Keratinocyte (primary cell): ENCODE data around the gene MYPOP. TPM values are rescaled to one million over a fixed set of nuclear protein-coding genes. Genes with fewer than 3 reads are reported as not detected.

Experiments used
- DNase-seq: peaks from one replicate; pipeline ENCODE4 v3.0.0-alpha.2; 2011; ENCODE audit warnings: low read depth, missing footprints, low spot score
- FAIRE-seq: peaks from 2 replicates; lab custom pipeline; 2011; peaks lifted over from hg19 to GRCh38; lab: Jason Lieb, UNC
- H2AFZ ChIP-seq: 2 replicates; pipeline ENCODE4 v1.6.0; 2012; ENCODE audit warnings: low read length, control low read depth, inconsistent platforms; ENCODE audit not compliant: control insufficient read depth
- H3K27ac ChIP-seq: 2 replicates; pipeline ENCODE4 v1.5.1; 2011; ENCODE audit warnings: low read length; ENCODE audit not compliant: control insufficient read depth, insufficient read depth
- H3K27me3 ChIP-seq: 3 replicates; pipeline ENCODE4 v1.6.0; 2011; ENCODE audit warnings: low read length; ENCODE audit not compliant: control insufficient read depth, insufficient read depth; ENCODE audit errors: extremely low read depth
- H3K36me3 ChIP-seq, 2 experiments: 2 replicates in 1 of 2; 3 replicates in 1 of 2; pipeline ENCODE4 v1.5.1; 2011; ENCODE audit warnings: low read length in 2 of 2, mild to moderate bottlenecking in 1 of 2; ENCODE audit not compliant: control insufficient read depth in 2 of 2, insufficient read depth in 2 of 2; ENCODE audit errors: extremely low read depth in 1 of 2
- H3K4me1 ChIP-seq: 3 replicates; pipeline ENCODE4 v1.5.1; 2011; ENCODE audit warnings: low read length; ENCODE audit not compliant: control insufficient read depth, insufficient read depth; ENCODE audit errors: extremely low read depth
- H3K4me2 ChIP-seq: 3 replicates; pipeline ENCODE4 v1.6.0; 2011; ENCODE audit warnings: low read depth, low read length; ENCODE audit not compliant: control insufficient read depth, insufficient read depth; ENCODE audit errors: extremely low read depth
- H3K4me3 ChIP-seq, 3 experiments: fragments of 200-600 bp in 1 of 3; sonication (generic) in 1 of 3; 2 replicates in 2 of 3; 3 replicates in 1 of 3; pipeline ENCODE4 v1.5.1; 2011 to 2016; ENCODE audit warnings: low read length in 3 of 3, mild to moderate bottlenecking in 3 of 3, control low read depth in 2 of 3, inconsistent platforms in 1 of 3, low read depth in 1 of 3, mixed read lengths in 1 of 3, mixed run types in 1 of 3, moderate library complexity in 1 of 3; ENCODE audit not compliant: control insufficient read depth in 2 of 3, insufficient read depth in 2 of 3; ENCODE audit errors: extremely low read depth in 1 of 3
- H3K79me2 ChIP-seq: 2 replicates; pipeline ENCODE4 v1.6.0; 2012; ENCODE audit warnings: low read length; ENCODE audit not compliant: control insufficient read depth, insufficient read depth
- H3K9ac ChIP-seq: 3 replicates; pipeline ENCODE4 v1.6.0; 2011; ENCODE audit warnings: low read length; ENCODE audit not compliant: control insufficient read depth, insufficient read depth; ENCODE audit errors: extremely low read depth
- H3K9me1 ChIP-seq: 3 replicates; pipeline ENCODE4 v1.6.0; 2011; ENCODE audit warnings: low read length; ENCODE audit not compliant: control insufficient read depth, insufficient read depth; ENCODE audit errors: extremely low read depth
- H3K9me3 ChIP-seq: 2 replicates; pipeline ENCODE4 v1.5.1; 2012; ENCODE audit warnings: low read depth, low read length; ENCODE audit not compliant: control insufficient read depth
- H4K20me1 ChIP-seq: 3 replicates; pipeline ENCODE4 v1.6.0; 2011; ENCODE audit warnings: low read length; ENCODE audit not compliant: control insufficient read depth, insufficient read depth; ENCODE audit errors: extremely low read depth
- CTCF ChIP-seq, 3 experiments: IDR thresholded peaks in 1 of 3; conservative IDR thresholded peaks in 1 of 3; optimal IDR thresholded peaks in 1 of 3; 2 replicates in 2 of 3; 3 replicates in 1 of 3; pipeline versions ENCODE3 to v1.5.1; 2011; ENCODE audit warnings: low read length in 3 of 3, mild to moderate bottlenecking in 3 of 3, moderate library complexity in 2 of 3, control low read depth in 1 of 3, inconsistent platforms in 1 of 3; ENCODE audit not compliant: insufficient read depth in 2 of 3; ENCODE audit errors: extremely low read depth in 1 of 3
- EZH2 ChIP-seq: IDR thresholded peaks from one replicate; pipeline ENCODE4 v1.6.1; 2012; ENCODE audit warnings: inconsistent platforms, mild to moderate bottlenecking, low read length, moderate library complexity
- dilution Hi-C: fragments of 300-500 bp; cut with MboI; formaldehyde crosslinking; loops from one replicate; pipeline ENCODE4 v1.7.0; 2020; ENCODE audit warnings: low sequenced_read_pairs; ENCODE audit not compliant: extremely low pct_ligation_motif_present
- polyA plus RNA-seq, 5 experiments: library from polyadenylated mRNA; depleted of rRNA in 3 of 5; stranded (reverse) in 3 of 5; stranded (forward) in 1 of 5; unstranded in 1 of 5; fragments of >200 nt; gene quantifications; 1 replicate in 1 of 5; 2 replicates in 3 of 5; 3 replicates in 1 of 5; pipeline versions ENCODE4 v1.2.1 to v1.2.3, GENCODE V29; 2011 to 2012; ENCODE audit warnings: missing spikeins in 2 of 5, low read depth in 1 of 5, low replicate concordance in 1 of 5

The MYPOP gene
- polyA plus RNA-seq, 1 donor (not counting 4 experiments of a cell fraction or from before 2014, with no cell fraction given): 1.3 TPM

GRCh38 chr19:45847663-45848062 is 54.8 kb downstream of the MYPOP start:
- DNase-seq: no peak
- dilution Hi-C loops: no loop called here

GRCh38 chr19:45842198-45842597 is 60.2 kb downstream of the MYPOP start:
- Histone ChIP-seq H3K4me2 (no peak overlapping the region), H3K36me3 (peaks cover 35 to 42% of the 10 kb centered on the region in 2 experiments), H3K27me3 (no peaks in the 10 kb centered on the region), H3K9me1 (no peaks in the 10 kb centered on the region), H3K27ac (no peak overlapping the region), H3K9me3 (no peaks in the 10 kb centered on the region), H3K9ac (no peak overlapping the region), H3K4me1 (no peaks in the 10 kb centered on the region), H4K20me1 (no peaks in the 10 kb centered on the region), H2AFZ (no peak overlapping the region), H3K4me3 (no peak overlapping the region), H3K79me2 (no peaks in the 10 kb centered on the region)
- dilution Hi-C loops: no loop called here
- no peak for TF ChIP-seq CTCF (optimal IDR thresholded peaks at IDR 0.05 in 1 of 3, IDR thresholded peaks at IDR 0.05 in 1 of 3, conservative IDR thresholded peaks at IDR 0.05 in 1 of 3; ENCODE audit: extremely low read depth in 1 of 3, insufficient read depth in 2 of 3, low read length in 3 of 3)
- TF ChIP-seq EZH2: no peak
- DNase-seq: no peak
- no peak for FAIRE-seq

More at GRCh38 chr19:45847663-45848062, 54.8 kb downstream of the MYPOP start:
- H3K9ac ChIP-seq: no peak overlapping the region
- no peak for FAIRE-seq
- no peaks in the 10 kb centered on the region for H3K9me1 ChIP-seq
- H3K4me3 ChIP-seq: no peak overlapping the region
- no peaks in the 10 kb centered on the region for H3K4me1 ChIP-seq
- no peak overlapping the region for H3K27ac ChIP-seq
- H3K79me2 ChIP-seq: no peaks in the 10 kb centered on the region
- no peaks in the 10 kb centered on the region for H4K20me1 ChIP-seq
- H3K36me3 ChIP-seq: peaks cover 43 to 60% of the 10 kb centered on the region in 2 experiments
- H3K27me3 ChIP-seq: no peaks in the 10 kb centered on the region
- no peak overlapping the region for H3K4me2 ChIP-seq
- H3K9me3 ChIP-seq: no peaks in the 10 kb centered on the region
- no peak overlapping the region for H2AFZ ChIP-seq
- TF ChIP-seq CTCF (optimal IDR thresholded peaks at IDR 0.05 in 1 of 3, IDR thresholded peaks at IDR 0.05 in 1 of 3, conservative IDR thresholded peaks at IDR 0.05 in 1 of 3; ENCODE audit: extremely low read depth in 1 of 3, insufficient read depth in 2 of 3, low read length in 3 of 3): no peak
- no peak for TF ChIP-seq EZH2

Other genes with a start within 250 kb of the MYPOP start
- gene GIPR, start 234.4 kb downstream of the MYPOP start, polyA plus RNA-seq: 0.97 to 2.2 TPM (median 1.4 TPM) in 3 replicates
- 511 to 1,051 TPM (median 836 TPM) in 3 replicates for gene SNRPD2, start 210.7 kb downstream of the MYPOP start, polyA plus RNA-seq
- gene QPCTL, start 209.9 kb downstream of the MYPOP start, polyA plus RNA-seq: 11.9 to 13.3 TPM (median 13.2 TPM) in 3 replicates
- 2.1 to 2.4 TPM (median 2.4 TPM) in 3 replicates for gene FBXO46, start 171.7 kb downstream of the MYPOP start, polyA plus RNA-seq
- gene MEIOSIN, start 169.2 kb downstream of the MYPOP start, polyA plus RNA-seq: not detected in 3 replicates
- 1.3 to 2.2 TPM (median 2.0 TPM) in 3 replicates for gene SIX5, start 133.4 kb downstream of the MYPOP start, polyA plus RNA-seq
- gene DMPK, start 120.1 kb downstream of the MYPOP start, polyA plus RNA-seq: 7.0 to 12.8 TPM (median 8.1 TPM) in 3 replicates
- 10.1 to 16.5 TPM (median 12.5 TPM) in 3 replicates for gene DMWD, start 109.8 kb downstream of the MYPOP start, polyA plus RNA-seq
- gene RSPH6A, start 87.3 kb downstream of the MYPOP start, polyA plus RNA-seq: not detected in 3 replicates
- 43.8 to 63.2 TPM (median 56.0 TPM) in 3 replicates for gene SYMPK, start 39.5 kb downstream of the MYPOP start, polyA plus RNA-seq
- 0.03 to 0.05 TPM in 2 of 3 replicates, not detected in the other for gene FOXA3, start 38.3 kb downstream of the MYPOP start, polyA plus RNA-seq
- gene IRF2BP1, start 16.5 kb downstream of the MYPOP start, polyA plus RNA-seq: 1.7 to 3.1 TPM (median 3.1 TPM) in 3 replicates
- gene NANOS2, start 12.2 kb upstream of the MYPOP start, polyA plus RNA-seq: not detected in 3 replicates
- gene NOVA2, start 71.3 kb upstream of the MYPOP start, polyA plus RNA-seq: not detected in 3 replicates
- gene CCDC61, start 92.9 kb upstream of the MYPOP start, polyA plus RNA-seq: 5.2 to 6.1 TPM (median 5.8 TPM) in 3 replicates
- not detected in 3 replicates for gene PGLYRP1, start 120.4 kb upstream of the MYPOP start, polyA plus RNA-seq
- 0.01 TPM in 1 of 3 replicates, not detected in the others for gene IGFL4, start 138.4 kb upstream of the MYPOP start, polyA plus RNA-seq
- gene IGFL3, start 222.1 kb upstream of the MYPOP start, polyA plus RNA-seq: 236 to 560 TPM (median 344 TPM) in 3 replicates
- 2.9 to 16.2 TPM (median 7.1 TPM) in 3 replicates for gene IGFL2, start 245.6 kb upstream of the MYPOP start, polyA plus RNA-seq